Measurements from ENCODE around the gene SCYL3.
"Not testable (repeated sequence)": the region's sequence is repeated elsewhere in the genome, so short reads cannot be mapped to it uniquely, and the experiment has no call there.

Gene SCYL3

GRCh38 chr1:169886931-169887330 is 6.8 kb downstream of the SCYL3 start:
- H3K27ac Mint-ChIP-seq, result no peak overlapping the region
- H3K4me3 Mint-ChIP-seq, result no peak overlapping the region

GRCh38 chr1:169886422-169886821 is 7.3 kb downstream of the SCYL3 start:
- ATAC-seq, result no peak
- H3K4me3 Mint-ChIP-seq, result no peak overlapping the region
- no peak overlapping the region for H3K27ac Mint-ChIP-seq
- H3K4me1 Mint-ChIP-seq, result peaks cover 41% of the 10 kb centered on the region
- no peak for DNase-seq
- H3K9me3 Mint-ChIP-seq, result no peaks in the 10 kb centered on the region
- H3K27me3 Mint-ChIP-seq, result no peaks in the 10 kb centered on the region

More at GRCh38 chr1:169886931-169887330, 6.8 kb downstream of the SCYL3 start:
- peaks cover 46% of the 10 kb centered on the region for H3K4me1 Mint-ChIP-seq
- DNase-seq (no peak), ATAC-seq (no peak)
- H3K9me3 Mint-ChIP-seq, result no peaks in the 10 kb centered on the region
- no peaks in the 10 kb centered on the region for H3K27me3 Mint-ChIP-seq

- Mint-ChIP-seq H3K27me3 (no peaks in the 10 kb centered on the region), H3K9me3 (no peaks in the 10 kb centered on the region), H3K4me1 (peaks cover 29% of the 10 kb centered on the region), H3K27ac (no peak overlapping the region), H3K4me3 (no peak overlapping the region)
- DNase-seq (no peak), ATAC-seq (no peak)
These were observed 8.5 kb downstream of the SCYL3 start for GRCh38 chr1:169885207-169885606.

GRCh38 chr1:169884634-169885033 is 9.1 kb downstream of the SCYL3 start:
- ATAC-seq, result no peak
- no peaks in the 10 kb centered on the region for H3K27me3 Mint-ChIP-seq
- H3K27ac Mint-ChIP-seq, result peak overlapping the region in 1 of 2 donors; percentile 58
- H3K9me3 Mint-ChIP-seq, result no peaks in the 10 kb centered on the region
- peaks cover 25% of the 10 kb centered on the region for H3K4me1 Mint-ChIP-seq
- DNase-seq, result no peak
- H3K4me3 Mint-ChIP-seq, result no peak overlapping the region

- no peak for DNase-seq
- Mint-ChIP-seq H3K4me3 (no peak overlapping the region), H3K27me3 (no peaks in the 10 kb centered on the region), H3K27ac (peak overlapping the region in 1 of 2 donors; percentile 48), H3K9me3 (no peaks in the 10 kb centered on the region), H3K4me1 (peaks cover 22% of the 10 kb centered on the region)
- no peak for ATAC-seq
These were observed 11.6 kb downstream of the SCYL3 start for GRCh38 chr1:169882039-169882511.

GRCh38 chr1:169879034-169879840 is 14.5 kb downstream of the SCYL3 start:
- H3K27me3 Mint-ChIP-seq, result no peaks in the 10 kb centered on the region
- H3K4me3 Mint-ChIP-seq, result no peak overlapping the region
- H3K9me3 Mint-ChIP-seq, result no peaks in the 10 kb centered on the region
- no peak overlapping the region for H3K27ac Mint-ChIP-seq
- ATAC-seq, result no peak
- DNase-seq, result no peak
- peaks cover 23% of the 10 kb centered on the region for H3K4me1 Mint-ChIP-seq

- H3K9me3 Mint-ChIP-seq, result no peaks in the 10 kb centered on the region
- H3K27ac Mint-ChIP-seq, result no peak overlapping the region
- no peak for ATAC-seq
- no peaks in the 10 kb centered on the region for H3K27me3 Mint-ChIP-seq
- no peak for DNase-seq
- no peak overlapping the region for H3K4me3 Mint-ChIP-seq
- peaks cover 25% of the 10 kb centered on the region for H3K4me1 Mint-ChIP-seq
These were observed 15.2 kb downstream of the SCYL3 start for GRCh38 chr1:169878498-169878897.

- H3K27me3 Mint-ChIP-seq, result no peaks in the 10 kb centered on the region
- peaks cover 24% of the 10 kb centered on the region for H3K4me1 Mint-ChIP-seq
- no peak overlapping the region for H3K4me3 Mint-ChIP-seq
- no peak overlapping the region for H3K27ac Mint-ChIP-seq
- ATAC-seq, result no peak
- DNase-seq, result no peak
- peaks cover 0 to under 1% of the 10 kb centered on the region in 2 donors for H3K9me3 Mint-ChIP-seq
These were observed 15.8 kb downstream of the SCYL3 start for GRCh38 chr1:169877800-169878491.

- peaks cover 0 to 7% of the 10 kb centered on the region in 2 donors for H3K9me3 Mint-ChIP-seq
- peaks cover 20% of the 10 kb centered on the region for H3K4me1 Mint-ChIP-seq
- H3K27ac Mint-ChIP-seq, result no peak overlapping the region
- DNase-seq (no peak), ATAC-seq (no peak)
- no peak overlapping the region for H3K4me3 Mint-ChIP-seq
- no peaks in the 10 kb centered on the region for H3K27me3 Mint-ChIP-seq
These were observed 19.5 kb downstream of the SCYL3 start for GRCh38 chr1:169874229-169874628.

GRCh38 chr1:169873582-169874199 is 20.0 kb downstream of the SCYL3 start:
- Mint-ChIP-seq H3K4me3 (no peak overlapping the region), H3K4me1 (peaks cover 15% of the 10 kb centered on the region), H3K27me3 (no peaks in the 10 kb centered on the region), H3K9me3 (peaks cover 0 to 7% of the 10 kb centered on the region in 2 donors), H3K27ac (peak overlapping the region in 1 of 2 donors; percentile 16)
- ATAC-seq (no peak), DNase-seq (no peak)

GRCh38 chr1:169872906-169873305 is 20.8 kb downstream of the SCYL3 start:
- DNase-seq (no peak), ATAC-seq (no peak)
- Mint-ChIP-seq H3K27me3 (no peaks in the 10 kb centered on the region), H3K4me1 (peaks cover 15% of the 10 kb centered on the region), H3K4me3 (no peak overlapping the region), H3K27ac (no peak overlapping the region), H3K9me3 (peaks cover 0 to 7% of the 10 kb centered on the region in 2 donors)

GRCh38 chr1:169871988-169872387 is 21.7 kb downstream of the SCYL3 start:
- not testable (repeated sequence) for DNase-seq, H3K27ac Mint-ChIP-seq, H3K9me3 Mint-ChIP-seq, H3K4me3 Mint-ChIP-seq, ATAC-seq, H3K27me3 Mint-ChIP-seq
- H3K4me1 Mint-ChIP-seq, result peaks cover 15% of the 10 kb centered on the region

- Mint-ChIP-seq H3K27ac (no peak overlapping the region), H3K27me3 (no peaks in the 10 kb centered on the region), H3K4me1 (peaks cover 11% of the 10 kb centered on the region), H3K9me3 (peaks cover 0 to 7% of the 10 kb centered on the region in 2 donors), H3K4me3 (no peak overlapping the region)
- ATAC-seq (no peak), DNase-seq (no peak)
These were observed 24.3 kb downstream of the SCYL3 start for GRCh38 chr1:169869426-169869825.

- ATAC-seq (no peak), DNase-seq (no peak)
- no peak overlapping the region for H3K27ac Mint-ChIP-seq
- H3K27me3 Mint-ChIP-seq, result no peaks in the 10 kb centered on the region
- peaks cover 0 to 7% of the 10 kb centered on the region in 2 donors for H3K9me3 Mint-ChIP-seq
- H3K4me3 Mint-ChIP-seq, result no peak overlapping the region
- H3K4me1 Mint-ChIP-seq, result peaks cover 6% of the 10 kb centered on the region
These were observed 24.7 kb downstream of the SCYL3 start for GRCh38 chr1:169868978-169869377.

GRCh38 chr1:169867012-169867675 is 26.6 kb downstream of the SCYL3 start:
- no peak for ATAC-seq
- Mint-ChIP-seq H3K9me3 (no peaks in the 10 kb centered on the region), H3K4me3 (no peak overlapping the region), H3K27ac (no peak overlapping the region), H3K27me3 (no peaks in the 10 kb centered on the region), H3K4me1 (peaks cover 6% of the 10 kb centered on the region)
- DNase-seq, result no peak

Data from stimulated activated naive CD8-positive, alpha-beta T cell treated with anti-CD3 and anti-CD28 coated beads, Interleukin-15, amount 100 ng/mL, for 72 hours (primary cell).